Measurements from ENCODE around the gene CDO1. TPM values are rescaled to one million over a fixed set of nuclear protein-coding genes. Genes with fewer than 3 reads are reported as not detected.

Gene CDO1
- total and polyA plus RNA-seq, 11 donors = 2.7 to 37.2 (median 5.2) TPM

- intact Hi-C loops (cut with DNase I) = loop anchor here in 7 of 10 donors (2.0 to 10.0 kb wide), 9 partner anchors 207 to 527 kb away; partner anchors contain the start of genes TMED7 (in 4 of the 7), COMMD10 (in 1 of the 7) and FEM1C (in 1 of the 7)
- Histone ChIP-seq H3K4me3 (peak within 1 kb of the TSS; percentile 73 to 97 (median 86)), H3K4me1 (peaks cover 0 to 74% (median 60%) of the 10 kb centered on the region in 12 donors), H3K27me3 (no peaks in the 10 kb centered on the region), H3K36me3 (peaks cover under 1 to 17% (median 11%) of the 10 kb centered on the region in 9 donors), H3K27ac (peak within 1 kb of the TSS; percentile 88 to 98 (median 96)), H3K9me3 (no peaks in the 10 kb centered on the region)
- peak; percentile 91 to 97 (median 96) for ATAC-seq
- 0 to 9% (median 8%) methylated on average over 21 to 65 of the region's 65 CpGs for WGBS, 4 donors
- TF ChIP-seq CTCF (IDR thresholded peaks at IDR 0.05) = no peak
- TF ChIP-seq POLR2A (IDR thresholded peaks at IDR 0.05) = peak in 1 of 2 donors; percentile 42
- peak; percentile 92 to 95 (median 93) for DNase-seq
These were observed 25.1 kb upstream of the CDO1 start, which contains the start of the genes AP3S1 and ATG12 for GRCh38 chr5:115841382-115842088. AP3S1 (plus strand) TSS chr5:115841935; CDS start chr5:115842038, 103 bp downstream. ATG12 (minus strand) TSS chr5:115841565; CDS start chr5:115841552, 13 bp downstream.

GRCh38 chr5:115840873-115841272 lies 24.4 kb upstream of the CDO1 start:
- Histone ChIP-seq H3K27me3 (no peaks in the 10 kb centered on the region), H3K27ac (peak overlapping the region; percentile 88 to 98 (median 96)), H3K9me3 (no peaks in the 10 kb centered on the region), H3K36me3 (peaks cover 4 to 24% (median 17%) of the 10 kb centered on the region in 9 donors), H3K4me3 (peak overlapping the region; percentile 73 to 97 (median 86)), H3K4me1 (peaks cover 0 to 70% (median 55%) of the 10 kb centered on the region in 12 donors)
- DNase-seq (no peak), ATAC-seq (no peak)
- intact Hi-C loops (cut with DNase I) = loop anchor here in 7 of 10 donors (2.0 to 10.0 kb wide), 9 partner anchors 206 to 526 kb away; partner anchors contain the start of genes TMED7 (in 4 of the 7), COMMD10 (in 1 of the 7) and FEM1C (in 1 of the 7)
- WGBS, 4 donors = 0 to 2% (median 0%) methylated on average over 5 of the region's 5 CpGs
- TF ChIP-seq CTCF (IDR thresholded peaks at IDR 0.05) = no peak
- no peak for TF ChIP-seq POLR2A (IDR thresholded peaks at IDR 0.05)

GRCh38 chr5:115838885-115839518 lies 22.5 kb upstream of the CDO1 start:
- DNase-seq = peak in 1 of 5 donors; percentile 39
- Histone ChIP-seq H3K27me3 (no peaks in the 10 kb centered on the region), H3K4me3 (peak overlapping the region in 7 of 12 donors; percentile 5 to 94 (median 13)), H3K36me3 (peaks cover 4 to 43% (median 34%) of the 10 kb centered on the region in 9 donors), H3K4me1 (peaks cover 0 to 52% (median 39%) of the 10 kb centered on the region in 12 donors), H3K9me3 (no peaks in the 10 kb centered on the region), H3K27ac (peak overlapping the region in 1 of 12 donors; percentile 9)
- ATAC-seq = no peak
- intact Hi-C loops (cut with DNase I) = loop anchor here in 7 of 10 donors (2.0 to 10.0 kb wide), 7 partner anchors 204 to 534 kb away; partner anchors contain the start of gene COMMD10 (in 1 of the 7)
- 31 to 47% (median 35%) methylated on average over 10 of the region's 10 CpGs for WGBS, 4 donors
- TF ChIP-seq CTCF (IDR thresholded peaks at IDR 0.05) = peak; percentile 36 to 71 (median 56)
- TF ChIP-seq POLR2A (IDR thresholded peaks at IDR 0.05) = no peak

All from heart left ventricle (tissue), 16 donors.